Measurements from ENCODE around the gene STK17A.

Gene STK17A

GRCh38 chr7:43636093-43636492, 53.2 kb downstream of the STK17A start:
- TF ChIP-seq FOXP2 (optimal IDR thresholded peaks at IDR 0.05; ENCODE audit: borderline replicate concordance, extremely low read depth, extremely low read length, insufficient read depth), result no peak
- no peak for TF ChIP-seq SIN3A (IDR thresholded peaks at IDR 0.05; ENCODE audit: borderline replicate concordance, insufficient read depth, low read length)
- no peak for TF ChIP-seq REST (IDR thresholded peaks at IDR 0.05; ENCODE audit: insufficient read depth in 1 of 2, low read depth in 2 of 2, low read length in 2 of 2)
- TF ChIP-seq POLR2AphosphoS5 (IDR thresholded peaks at IDR 0.05; ENCODE audit: low read depth, low read length), result no peak

GRCh38 chr7:43637114-43637806, 54.4 kb downstream of the STK17A start:
- no peak for TF ChIP-seq REST (IDR thresholded peaks at IDR 0.05; ENCODE audit: insufficient read depth in 1 of 2, low read depth in 2 of 2, low read length in 2 of 2)
- no peak for TF ChIP-seq POLR2AphosphoS5 (IDR thresholded peaks at IDR 0.05; ENCODE audit: low read depth, low read length)
- TF ChIP-seq FOXP2 (optimal IDR thresholded peaks at IDR 0.05; ENCODE audit: borderline replicate concordance, extremely low read depth, extremely low read length, insufficient read depth), result no peak
- no peak for TF ChIP-seq SIN3A (IDR thresholded peaks at IDR 0.05; ENCODE audit: borderline replicate concordance, insufficient read depth, low read length)
- TF ChIP-seq TAF1 (IDR thresholded peaks at IDR 0.05; ENCODE audit: borderline replicate concordance, insufficient read depth, low read length), result no peak

GRCh38 chr7:43639858-43640491, 57.1 kb downstream of the STK17A start:
- TF ChIP-seq TAF1 (IDR thresholded peaks at IDR 0.05; ENCODE audit: borderline replicate concordance, insufficient read depth, low read length), result no peak
- peak in 1 of 2 experiments; percentile 41; a peak in 1 of 4 replicates for TF ChIP-seq REST (IDR thresholded peaks at IDR 0.05; ENCODE audit: insufficient read depth in 1 of 2, low read depth in 2 of 2, low read length in 2 of 2)

- TF ChIP-seq POLR2AphosphoS5 (IDR thresholded peaks at IDR 0.05; ENCODE audit: low read depth, low read length), result no peak
- TF ChIP-seq SIN3A (IDR thresholded peaks at IDR 0.05; ENCODE audit: borderline replicate concordance, insufficient read depth, low read length), result no peak
- no peak for TF ChIP-seq TAF1 (IDR thresholded peaks at IDR 0.05; ENCODE audit: borderline replicate concordance, insufficient read depth, low read length)
- TF ChIP-seq FOXP2 (optimal IDR thresholded peaks at IDR 0.05; ENCODE audit: borderline replicate concordance, extremely low read depth, extremely low read length, insufficient read depth), result no peak
- no peak for TF ChIP-seq REST (IDR thresholded peaks at IDR 0.05; ENCODE audit: insufficient read depth in 1 of 2, low read depth in 2 of 2, low read length in 2 of 2)
Observed at GRCh38 chr7:43640679-43641078, 57.8 kb downstream of the STK17A start.
